Lower lobe of right lung (tissue), 2 donors: ENCODE results near the gene ARAP1. TPM values are rescaled to one million over a fixed set of nuclear protein-coding genes. Genes with fewer than 3 reads are reported as not detected.

Experiments used
- ATAC-seq, 2 donors: fragments of 200-7000 bp; cut with Tn5 transposase; one replicate each; pipeline ENCODE4 v1.9.1; 2020 to 2022; ENCODE audit warnings: mild to moderate bottlenecking in 2 of 2, moderate library complexity in 2 of 2
- DNase-seq: peaks from one replicate; pipeline ENCODE4 v3.0.0-alpha.2; 2020
- H3K27ac ChIP-seq: fragments of 200-600 bp; one replicate; pipeline ENCODE4 v1.8.0; 2022
- H3K27me3 ChIP-seq: fragments of 200-600 bp; one replicate; pipeline ENCODE4 v1.8.0; 2022; ENCODE audit warnings: low read depth
- H3K36me3 ChIP-seq: fragments of 200-600 bp; one replicate; pipeline ENCODE4 v1.8.0; 2022; ENCODE audit warnings: mild to moderate bottlenecking
- H3K4me1 ChIP-seq: fragments of 200-600 bp; one replicate; pipeline ENCODE4 v1.8.0; 2022
- H3K4me3 ChIP-seq: fragments of 200-600 bp; one replicate; pipeline ENCODE4 v1.8.0; 2022; ENCODE audit warnings: mild to moderate bottlenecking
- H3K9me3 ChIP-seq: fragments of 200-600 bp; one replicate; pipeline ENCODE4 v1.8.0; 2022
- CTCF ChIP-seq: fragments of 200-600 bp; IDR thresholded peaks from one replicate; pipeline ENCODE4 v1.8.0; 2022; ENCODE audit warnings: antibody characterized with exemption, mild to moderate bottlenecking
- intact Hi-C: fragments of 100-400 bp; cut with DNase I; formaldehyde crosslinking; loops from one replicate; pipeline ENCODE4 v1.11.0; 2022
- total RNA-seq: library from RNA; stranded (reverse); fragmentation: NEBNext Ultra II Directional; extraction: Animal tissue kit (Norgen Biotek cat#: 25700); gene quantifications from one replicate; pipeline ENCODE4 v1.2.1, GENCODE V29; 2021
- donor health status: DM: no; HTN: yes; CAD: no; lungs with severe emphysema.

ARAP1 gene
- total RNA-seq, 1 donor from 2014 or later: 276 TPM

- intact Hi-C loops: no loop called here
Measured at GRCh38 chr11:72649215-72649976, 102.8 kb downstream of the ARAP1 start.

GRCh38 chr11:72648384-72649136 is 103.6 kb downstream of the ARAP1 start:
- Histone ChIP-seq H3K36me3 (no peaks in the 10 kb centered on the region), H3K9me3 (no peaks in the 10 kb centered on the region), H3K27ac (no peak overlapping the region), H3K27me3 (no peaks in the 10 kb centered on the region), H3K4me3 (no peak overlapping the region), H3K4me1 (peaks cover under 1% of the 10 kb centered on the region)
- ATAC-seq (no peak), DNase-seq (no peak)
- intact Hi-C loops: no loop called here
- no peak for TF ChIP-seq CTCF

More at GRCh38 chr11:72649215-72649976, 102.8 kb downstream of the ARAP1 start:
- DNase-seq (no peak), ATAC-seq (no peak)
- H3K27ac ChIP-seq: no peak overlapping the region
- peaks cover 5% of the 10 kb centered on the region for H3K27me3 ChIP-seq
- no peak for TF ChIP-seq CTCF
- no peaks in the 10 kb centered on the region for H3K36me3 ChIP-seq
- no peak overlapping the region for H3K4me3 ChIP-seq
- no peaks in the 10 kb centered on the region for H3K4me1 ChIP-seq
- no peaks in the 10 kb centered on the region for H3K9me3 ChIP-seq

GRCh38 chr11:72647882-72648281 is 104.3 kb downstream of the ARAP1 start:
- peaks cover 7% of the 10 kb centered on the region for H3K4me1 ChIP-seq
- H3K4me3 ChIP-seq: no peak overlapping the region
- intact Hi-C loops: no loop called here
- DNase-seq (no peak), ATAC-seq (no peak)
- no peaks in the 10 kb centered on the region for H3K9me3 ChIP-seq
- H3K27me3 ChIP-seq: no peaks in the 10 kb centered on the region
- no peak for TF ChIP-seq CTCF
- no peak overlapping the region for H3K27ac ChIP-seq
- no peaks in the 10 kb centered on the region for H3K36me3 ChIP-seq

- ATAC-seq (no peak), DNase-seq (no peak)
- peaks cover 7% of the 10 kb centered on the region for H3K27me3 ChIP-seq
- no peaks in the 10 kb centered on the region for H3K9me3 ChIP-seq
- intact Hi-C loops: no loop called here
- TF ChIP-seq CTCF: no peak
- no peak overlapping the region for H3K4me3 ChIP-seq
- no peaks in the 10 kb centered on the region for H3K36me3 ChIP-seq
- H3K4me1 ChIP-seq: peaks cover 18% of the 10 kb centered on the region
- H3K27ac ChIP-seq: no peak overlapping the region
Measured at GRCh38 chr11:72646472-72646871, 105.7 kb downstream of the ARAP1 start.

- Histone ChIP-seq H3K27ac (no peak overlapping the region), H3K9me3 (no peaks in the 10 kb centered on the region), H3K4me3 (no peak overlapping the region), H3K4me1 (peaks cover 18% of the 10 kb centered on the region), H3K36me3 (no peaks in the 10 kb centered on the region), H3K27me3 (peaks cover 11% of the 10 kb centered on the region)
- ATAC-seq: no peak
- no peak for DNase-seq
- intact Hi-C loops: no loop called here
- TF ChIP-seq CTCF: no peak
Measured at GRCh38 chr11:72646024-72646423, 106.2 kb downstream of the ARAP1 start.
